SIG-M5 (cell line): ENCODE data around the gene UROD.

Experiments used
- DNase-seq: peaks from one replicate; lab custom pipeline; 2025; lab: John Stamatoyannopoulos, UW

UROD gene

DNA sequence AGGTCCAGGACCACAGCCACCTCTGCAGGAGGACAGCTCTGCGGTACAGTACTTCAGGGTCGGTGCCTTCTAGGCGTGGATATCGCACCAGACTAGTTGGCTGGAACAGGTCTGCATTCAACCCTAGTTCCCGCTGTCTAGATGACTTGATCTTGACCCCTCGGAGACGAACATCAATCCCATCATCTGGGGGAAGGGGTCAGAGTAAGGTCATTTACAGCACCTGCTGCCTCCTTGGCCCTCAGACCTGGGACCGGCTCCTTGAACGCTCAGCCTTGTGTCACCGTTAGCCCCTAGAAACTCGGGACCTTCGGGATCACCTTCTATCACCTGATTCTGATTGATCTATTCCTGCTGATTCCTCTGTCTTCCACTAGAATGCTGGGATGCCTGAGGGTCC, 3.5 kb upstream of the UROD start:
- DNase-seq, result no peak

- no peak for DNase-seq
Observed at GRCh38 chr1:45009296-45009865, 2.7 kb upstream of the UROD start.

- no peak for DNase-seq
Observed at GRCh38 chr1:45009956-45010854, 1.8 kb upstream of the UROD start.

GRCh38 chr1:45010855-45011811, 921 bp upstream of the UROD start, which contains the start of gene HECTD3:
Gene HECTD3 (minus strand): TSS chr1:45011324. CDS start chr1:45011257, 67 bp downstream.
- no peak for DNase-seq

DNA sequence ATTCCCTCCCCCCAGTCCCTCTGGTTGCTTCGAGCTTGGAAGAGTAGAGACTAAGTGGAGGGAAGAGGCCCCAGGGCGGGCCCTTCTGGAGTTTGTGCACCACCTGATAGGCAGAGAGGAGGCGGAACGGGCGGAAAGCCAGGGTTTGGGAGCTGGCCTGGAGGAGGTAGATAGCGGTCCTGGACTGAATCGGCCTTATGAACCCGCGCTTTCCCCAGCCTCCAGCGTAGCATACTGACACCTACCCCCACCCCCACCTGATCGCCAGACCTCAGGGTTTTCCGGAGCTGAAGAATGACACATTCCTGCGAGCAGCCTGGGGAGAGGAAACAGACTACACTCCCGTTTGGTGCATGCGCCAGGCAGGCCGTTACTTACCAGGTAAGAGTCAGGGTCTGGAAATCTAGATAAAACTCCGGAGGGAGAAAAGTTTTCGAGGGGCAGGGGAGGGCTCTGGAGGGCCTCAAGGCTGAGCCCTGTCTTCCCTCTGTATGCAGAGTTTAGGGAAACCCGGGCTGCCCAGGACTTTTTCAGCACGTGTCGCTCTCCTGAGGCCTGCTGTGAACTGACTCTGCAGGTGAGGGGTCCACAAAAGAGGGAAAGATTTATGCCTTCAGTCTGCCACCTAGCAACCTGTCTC, 705 bp downstream of the UROD start:
- no peak for DNase-seq

DNA sequence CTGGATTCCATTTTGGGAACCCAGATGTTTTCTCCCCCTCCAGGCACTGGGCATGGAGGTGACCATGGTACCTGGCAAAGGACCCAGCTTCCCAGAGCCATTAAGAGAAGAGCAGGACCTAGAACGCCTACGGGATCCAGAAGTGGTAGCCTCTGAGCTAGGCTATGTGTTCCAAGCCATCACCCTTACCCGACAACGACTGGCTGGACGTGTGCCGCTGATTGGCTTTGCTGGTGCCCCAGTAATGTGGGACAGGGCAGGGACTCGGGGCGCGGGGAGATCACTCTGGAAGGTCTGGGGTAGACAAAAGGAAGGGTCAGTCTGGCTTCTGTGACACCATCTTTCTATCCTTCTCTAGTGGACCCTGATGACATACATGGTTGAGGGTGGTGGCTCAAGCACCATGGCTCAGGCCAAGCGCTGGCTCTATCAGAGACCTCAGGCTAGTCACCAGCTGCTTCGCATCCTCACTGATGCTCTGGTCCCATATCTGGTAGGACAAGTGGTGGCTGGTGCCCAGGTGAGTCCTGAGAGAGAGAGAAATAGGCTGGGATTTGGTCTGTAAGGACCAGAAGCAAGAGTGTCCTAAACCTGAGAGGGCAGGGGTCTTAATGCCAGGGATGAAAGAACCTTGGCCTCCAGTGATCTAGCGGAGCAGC, 1.6 kb downstream of the UROD start:
- DNase-seq, result no peak

DNA sequence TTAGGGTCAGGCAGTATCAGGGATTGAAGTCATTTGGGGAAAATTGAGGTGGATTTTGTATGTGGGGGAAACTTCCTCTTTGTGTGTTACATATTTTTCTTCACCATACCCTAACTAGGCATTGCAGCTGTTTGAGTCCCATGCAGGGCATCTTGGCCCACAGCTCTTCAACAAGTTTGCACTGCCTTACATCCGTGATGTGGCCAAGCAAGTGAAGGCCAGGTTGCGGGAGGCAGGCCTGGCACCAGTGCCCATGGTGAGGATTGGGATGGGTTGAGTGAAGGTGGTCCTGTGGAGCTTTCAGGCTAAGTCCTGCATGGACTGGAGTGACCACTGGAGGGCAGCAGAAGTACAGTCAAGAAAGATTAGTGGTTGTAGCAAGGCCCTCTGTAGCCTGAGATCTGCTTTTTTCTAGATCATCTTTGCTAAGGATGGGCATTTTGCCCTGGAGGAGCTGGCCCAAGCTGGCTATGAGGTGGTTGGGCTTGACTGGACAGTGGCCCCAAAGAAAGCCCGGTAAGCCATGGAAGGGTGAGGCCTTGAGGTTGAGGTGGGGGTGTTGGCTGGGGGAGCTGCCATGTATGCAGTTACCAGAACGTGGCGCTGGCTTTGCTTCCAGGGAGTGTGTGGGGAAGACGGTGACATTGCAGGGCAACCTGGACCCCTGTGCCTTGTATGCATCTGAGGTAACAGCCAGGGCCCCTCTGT, 2.4 kb downstream of the UROD start:
- DNase-seq, result no peak

DNA sequence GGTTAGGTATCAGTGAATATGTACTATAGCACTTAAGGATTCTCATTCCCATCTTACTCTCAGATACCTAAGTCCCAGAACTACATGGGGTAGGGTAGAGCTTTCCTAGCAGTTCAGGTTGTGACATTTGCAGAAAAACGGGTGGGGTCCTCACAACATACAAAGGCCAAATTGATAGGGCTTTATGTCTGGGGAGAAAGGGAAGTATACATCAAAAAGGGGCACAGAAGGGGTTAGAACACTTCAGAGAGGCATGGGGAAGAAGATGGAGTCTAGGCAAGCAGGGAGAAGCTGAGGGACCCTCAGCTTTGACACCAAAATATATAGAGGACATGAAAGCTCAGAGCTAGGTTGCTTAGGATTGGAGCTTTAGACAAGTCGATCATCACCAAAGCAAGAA, 3.6 kb downstream of the UROD start:
- no peak for DNase-seq

GRCh38 chr1:45016090-45016697, 4.1 kb downstream of the UROD start:
- no peak for DNase-seq

DNA sequence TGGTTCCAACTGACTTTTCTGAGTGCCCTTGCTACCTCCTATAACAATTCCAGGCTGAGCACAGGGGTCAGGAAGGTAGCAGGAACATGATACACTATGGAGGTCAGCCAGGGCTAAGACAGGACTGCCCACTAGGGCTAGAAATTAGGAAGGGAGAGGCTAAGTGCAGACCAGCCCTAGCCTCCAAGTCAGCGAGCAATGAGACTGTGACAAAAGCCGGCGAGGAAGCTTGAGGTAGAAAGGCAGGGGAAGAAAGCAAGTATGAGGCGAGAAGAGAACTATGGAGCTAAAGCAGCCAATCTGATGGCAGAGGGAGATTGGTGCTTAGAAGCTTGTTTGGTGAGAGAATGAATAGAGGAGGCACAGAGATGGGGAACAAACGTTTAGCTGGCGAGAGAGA, 4.7 kb downstream of the UROD start:
- no peak for DNase-seq

GRCh38 chr1:45018599-45019230, 6.7 kb downstream of the UROD start:
- no peak for DNase-seq

DNA sequence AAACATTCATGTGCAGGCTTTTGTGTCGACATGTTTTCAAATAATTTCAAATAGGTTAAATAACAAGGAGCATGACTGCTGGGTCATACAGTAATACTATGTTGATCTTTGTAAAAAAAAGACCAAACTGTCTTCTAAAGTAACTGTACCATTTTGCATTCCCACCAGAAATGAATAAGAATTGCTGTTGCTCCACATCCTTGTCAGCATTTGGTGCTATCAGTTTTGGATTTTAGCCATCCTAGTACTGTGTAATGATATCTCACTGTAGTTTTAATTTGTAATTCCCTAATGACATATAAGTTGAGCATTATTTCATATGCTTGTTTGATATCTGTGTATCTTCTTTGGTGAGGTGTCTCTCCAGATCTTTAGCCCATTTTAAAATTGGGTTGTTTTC, 11.6 kb downstream of the UROD start:
- DNase-seq, result no peak

DNA sequence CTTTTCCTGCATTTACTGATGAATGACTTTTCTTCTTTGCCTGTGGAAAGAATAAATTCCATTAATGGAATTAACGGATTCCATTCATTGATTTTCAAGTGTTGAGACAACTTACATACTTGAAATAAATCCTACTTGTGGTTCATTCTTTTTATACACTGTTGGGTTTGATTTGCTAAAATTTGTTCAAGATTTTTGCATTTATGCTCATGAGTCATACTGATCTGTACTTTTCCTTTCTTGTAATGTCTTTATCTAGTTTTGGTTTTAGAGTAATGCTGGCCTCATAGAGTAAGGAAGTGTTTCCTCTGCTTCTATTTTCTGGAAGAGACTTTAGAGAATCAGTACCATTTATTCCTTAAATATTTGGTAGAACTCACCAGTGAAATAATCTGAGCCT, 14.4 kb downstream of the UROD start:
- no peak for DNase-seq

GRCh38 chr1:45032837-45033236, 20.8 kb downstream of the UROD start:
- no peak for DNase-seq

DNA sequence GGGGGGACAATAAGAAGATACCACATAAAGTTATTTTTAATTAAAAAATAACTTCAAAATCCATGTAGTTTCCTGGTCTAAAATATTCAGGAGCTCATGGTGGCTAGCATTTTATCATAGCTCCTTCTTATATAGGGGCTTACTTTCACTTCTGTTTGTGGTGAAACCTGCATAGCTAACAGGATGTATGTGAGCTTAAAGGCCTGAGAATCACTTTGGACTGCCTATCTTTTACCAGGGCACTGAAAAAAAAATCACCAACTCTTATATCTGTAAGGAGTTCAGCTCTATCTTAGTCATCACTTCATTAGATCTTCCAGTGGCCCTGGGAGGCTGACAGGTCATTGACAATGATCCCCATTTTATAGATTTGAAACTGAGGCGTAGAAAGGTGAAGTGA, 21.3 kb downstream of the UROD start:
- DNase-seq, result no peak

DNA sequence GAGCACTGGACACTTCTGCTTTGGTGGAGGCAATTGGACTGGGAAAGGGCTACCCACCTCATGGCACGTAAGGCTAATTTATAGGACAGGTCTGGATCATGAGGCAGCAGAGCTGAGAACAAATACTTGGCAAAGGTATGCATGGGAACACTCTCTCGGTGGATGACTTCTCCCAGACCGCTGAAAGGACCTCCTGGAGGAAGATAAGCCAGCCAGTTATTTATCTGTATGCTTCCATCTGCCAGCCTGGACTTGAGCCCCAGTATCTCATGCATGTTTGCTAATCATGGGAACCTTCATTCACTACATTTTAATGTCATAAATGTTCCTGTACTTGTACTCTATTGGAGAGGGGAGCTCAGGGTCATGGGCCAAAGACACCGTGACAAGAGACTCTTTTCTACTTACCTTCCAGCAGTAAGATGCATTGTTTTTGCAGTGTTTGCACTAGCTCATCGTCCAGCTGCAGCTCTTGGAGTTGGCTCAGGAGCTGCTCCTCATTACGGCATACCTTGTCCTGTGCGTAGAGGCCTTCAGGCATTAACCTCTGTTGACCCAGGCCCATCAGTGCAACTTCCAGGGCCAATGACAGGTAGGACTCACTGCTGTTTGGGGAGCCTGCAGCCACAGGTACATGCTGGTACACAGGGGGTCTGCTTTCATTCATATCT, 23.7 kb downstream of the UROD start:
- DNase-seq, result no peak

GRCh38 chr1:45037456-45037855, 25.4 kb downstream of the UROD start:
- DNase-seq, result no peak

- no peak for DNase-seq
Observed at GRCh38 chr1:45038240-45038639, 26.2 kb downstream of the UROD start.

DNA sequence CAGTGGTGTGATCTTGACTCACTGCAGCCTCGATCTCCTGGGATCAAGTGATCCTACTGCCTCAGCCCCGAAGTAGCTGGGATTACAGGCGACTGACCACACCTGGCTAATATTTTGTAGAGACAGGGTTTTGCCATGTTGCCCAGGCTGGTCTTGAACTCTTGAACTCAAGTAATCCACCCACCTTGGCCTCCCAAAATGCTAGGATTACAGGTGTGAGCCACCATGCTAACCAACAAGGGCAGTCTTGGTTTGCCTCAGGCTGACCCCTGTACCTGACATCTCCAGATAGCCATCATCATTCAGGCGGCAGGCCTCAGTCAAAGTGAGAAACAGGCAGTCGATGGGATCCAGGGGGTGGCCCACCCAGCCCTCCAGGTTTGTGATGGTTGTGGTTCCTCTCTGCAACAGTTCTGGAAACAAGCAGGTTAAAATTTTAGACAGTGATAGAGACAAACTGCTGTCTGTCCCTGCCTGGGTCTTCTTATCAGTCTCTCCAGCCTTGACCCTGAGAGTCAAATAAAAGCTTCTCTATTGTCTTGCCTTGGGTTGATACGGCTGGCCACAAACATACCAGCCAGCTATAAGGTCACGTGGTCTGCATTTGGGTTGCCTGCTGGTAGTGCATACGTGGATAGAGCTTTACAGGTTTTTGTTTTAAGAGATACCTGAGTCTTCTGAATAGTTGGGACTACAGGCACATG, 26.8 kb downstream of the UROD start:
- DNase-seq, result no peak
